Pancreas (tissue), 10 donors: ENCODE results near the gene RBM20. TPM values are rescaled to one million over a fixed set of nuclear protein-coding genes. Genes with fewer than 3 reads are reported as not detected.

ENCODE experiments used
- ATAC-seq, 4 donors: fragments of 200-7000 bp; cut with Tn5 transposase; one replicate each; pipeline versions ENCODE4 v1.8.0 to v1.9.1; 2020; ENCODE audit warnings: mild to moderate bottlenecking in 4 of 4, moderate library complexity in 4 of 4
- DNase-seq, 6 donors: peaks; one replicate each; pipeline ENCODE4 v3.0.0-alpha.2; 2020
- FAIRE-seq: peaks from 2 replicates; lab custom pipeline; 2012; peaks lifted over from hg19 to GRCh38; lab: Jason Lieb, UNC
- H3K27ac ChIP-seq, 4 donors: fragments of 200-600 bp; sonication (generic); 1 replicate in 3 of 4; 2 replicates in 1 of 4; pipeline versions ENCODE4 v1.5.0 to v1.8.0; 2020
- H3K27me3 ChIP-seq, 4 donors: fragments of 200-600 bp; one replicate each; pipeline ENCODE4 v1.8.0; 2021
- H3K36me3 ChIP-seq, 3 donors: fragments of 200-600 bp; sonication (generic) in 1 of 3; one replicate each; pipeline versions ENCODE4 v1.5.0 to v1.8.0; 2020 to 2021
- H3K4me1 ChIP-seq, 3 donors: fragments of 200-600 bp; one replicate each; pipeline ENCODE4 v1.8.0; 2021
- H3K4me3 ChIP-seq, 4 donors: fragments of 200-600 bp; sonication (generic) in 2 of 4; one replicate each; pipeline versions ENCODE4 v1.5.0 to v1.8.0; 2020 to 2021
- H3K9me3 ChIP-seq, 4 donors: fragments of 200-600 bp; one replicate each; pipeline ENCODE4 v1.8.0; 2021
- CTCF ChIP-seq, 4 donors: fragments of 200-600 bp; sonication (generic) in 3 of 4; IDR thresholded peaks; one replicate each; pipeline versions ENCODE4 v1.5.0 to v1.8.0; 2021; ENCODE audit warnings: antibody characterized with exemption in 4 of 4
- WGBS, 2 donors: extraction: QIAGEN DNeasy Blood & Tissue Kit; methylation state at CpG; one replicate each; pipeline ENCODE4 v1.1.7; 2013; 5-methylcytosine and 5-hydroxymethylcytosine counted together
- intact Hi-C, 3 donors: fragments of 100-400 bp; cut with DNase I; formaldehyde crosslinking; loops; one replicate each; pipeline versions ENCODE4 v1.11.1 to v1.14.2; 2022
- polyA plus RNA-seq, 2 donors: library from polyadenylated mRNA; stranded (reverse); fragments of 200-250 nt; gene quantifications; one replicate each; pipeline ENCODE4 v1.2.3, GENCODE V29; 2013
- total RNA-seq, 6 donors: library from RNA; stranded (reverse); fragmentation: NEBNext Ultra II Directional in 4 of 6; extraction: Animal tissue kit (Norgen Biotek cat#: 25700) in 4 of 6; gene quantifications; one replicate each; pipeline versions ENCODE4 v1.2.1 to v1.2.4, GENCODE V29; 2021 to 2023
- donor health status: healthy with polysubstance abuse.
- donor health status: DM: no; HTN: no; CAD: no; lungs with moderate emphysema.
- donor health status: DM: no; HTN: no; CAD: no.
- donor health status: control.
- donor health status: control.
- donor health status: Bipolar disorder and iron deficiency.
- donor health status: DM: yes; HTN: yes; CAD: no.
- donor health status: DM: no; HTN: no; CAD: no.
- donor health status: DM: no; HTN: no; CAD: no.
- donor health status: DM: yes; HTN: yes; CAD: no.

The RBM20 gene
- total and polyA plus RNA-seq, 8 donors = 0.79 to 23.6 (median 3.7) TPM

DNA sequence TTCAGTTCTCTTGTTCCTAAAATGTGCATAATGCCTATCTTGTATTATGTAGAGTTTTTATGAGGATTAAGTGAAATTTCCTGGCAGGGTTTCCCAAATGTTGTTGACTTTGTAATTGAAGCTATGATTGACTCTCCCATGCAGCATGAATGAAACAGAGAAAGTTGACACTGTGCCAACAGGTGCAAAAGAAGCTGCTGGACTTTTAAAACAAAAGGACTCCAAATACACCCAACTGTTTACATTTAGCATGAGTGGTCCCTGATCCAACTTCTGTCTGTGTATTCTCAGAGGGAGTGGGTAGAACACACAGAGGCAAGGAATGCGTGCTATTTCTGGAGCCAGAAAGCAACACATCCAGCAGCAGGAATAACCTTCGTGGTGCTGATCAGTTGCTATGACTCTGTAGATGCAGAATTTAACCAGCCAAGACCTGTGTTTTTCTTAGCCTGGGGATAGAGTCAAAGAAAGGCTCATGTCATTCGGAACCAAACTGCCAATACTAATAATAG lies 14.4 kb upstream of the RBM20 start:
- Histone ChIP-seq H3K4me3 (no peak overlapping the region), H3K36me3 (no peaks in the 10 kb centered on the region), H3K9me3 (no peaks in the 10 kb centered on the region), H3K27ac (no peak overlapping the region), H3K4me1 (peaks cover 0 to 5% (median 0%) of the 10 kb centered on the region in 3 donors), H3K27me3 (no peaks in the 10 kb centered on the region)
- ATAC-seq (peak; percentile 56 to 77 (median 73)), FAIRE-seq (no peak), DNase-seq (no peak)
- no peak for TF ChIP-seq CTCF (IDR thresholded peaks at IDR 0.05)
- intact Hi-C loops = no loop called here
- WGBS, 2 donors = 47 to 59% methylated on average over 3 of the region's 3 CpGs

DNA sequence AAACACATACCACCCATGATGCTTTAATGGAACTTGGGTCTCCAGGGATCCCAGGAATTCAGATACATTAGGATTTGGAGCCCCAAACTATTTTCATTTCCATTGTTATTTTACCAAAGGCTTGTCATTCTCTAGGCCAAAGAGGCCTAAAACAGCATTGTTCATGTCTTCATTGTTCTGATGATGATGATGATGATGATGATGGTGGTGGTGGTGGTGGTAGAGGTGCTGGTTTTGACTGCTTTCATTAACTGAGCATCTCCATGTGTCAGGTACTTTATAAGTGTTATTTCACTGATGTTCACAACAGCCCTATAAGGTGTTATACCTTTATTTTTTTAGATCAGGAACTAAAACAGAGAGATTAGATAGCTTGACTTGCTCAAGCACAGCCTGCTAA lies 12.2 kb upstream of the RBM20 start:
- Histone ChIP-seq H3K27ac (no peak overlapping the region), H3K27me3 (no peaks in the 10 kb centered on the region), H3K9me3 (no peaks in the 10 kb centered on the region), H3K36me3 (no peaks in the 10 kb centered on the region), H3K4me3 (no peak overlapping the region), H3K4me1 (peaks cover 0 to 5% (median 0%) of the 10 kb centered on the region in 3 donors)
- TF ChIP-seq CTCF (IDR thresholded peaks at IDR 0.05) = no peak
- intact Hi-C loops = no loop called here
- DNase-seq = no peak
- no peak for ATAC-seq
- FAIRE-seq = no peak

GRCh38 chr10:110632591-110633215 lies 11.4 kb upstream of the RBM20 start:
- ATAC-seq = no peak
- no peaks in the 10 kb centered on the region for H3K9me3 ChIP-seq
- FAIRE-seq = no peak
- no peak overlapping the region for H3K27ac ChIP-seq
- no peak for TF ChIP-seq CTCF (IDR thresholded peaks at IDR 0.05)
- H3K27me3 ChIP-seq = no peaks in the 10 kb centered on the region
- H3K4me3 ChIP-seq = no peak overlapping the region
- peaks cover 0 to 5% (median 0%) of the 10 kb centered on the region in 3 donors for H3K4me1 ChIP-seq
- H3K36me3 ChIP-seq = no peaks in the 10 kb centered on the region
- no peak for DNase-seq
- intact Hi-C loops = no loop called here
- 91 to 100% methylated on average over 1 of the region's 1 CpG for WGBS, 2 donors

DNA sequence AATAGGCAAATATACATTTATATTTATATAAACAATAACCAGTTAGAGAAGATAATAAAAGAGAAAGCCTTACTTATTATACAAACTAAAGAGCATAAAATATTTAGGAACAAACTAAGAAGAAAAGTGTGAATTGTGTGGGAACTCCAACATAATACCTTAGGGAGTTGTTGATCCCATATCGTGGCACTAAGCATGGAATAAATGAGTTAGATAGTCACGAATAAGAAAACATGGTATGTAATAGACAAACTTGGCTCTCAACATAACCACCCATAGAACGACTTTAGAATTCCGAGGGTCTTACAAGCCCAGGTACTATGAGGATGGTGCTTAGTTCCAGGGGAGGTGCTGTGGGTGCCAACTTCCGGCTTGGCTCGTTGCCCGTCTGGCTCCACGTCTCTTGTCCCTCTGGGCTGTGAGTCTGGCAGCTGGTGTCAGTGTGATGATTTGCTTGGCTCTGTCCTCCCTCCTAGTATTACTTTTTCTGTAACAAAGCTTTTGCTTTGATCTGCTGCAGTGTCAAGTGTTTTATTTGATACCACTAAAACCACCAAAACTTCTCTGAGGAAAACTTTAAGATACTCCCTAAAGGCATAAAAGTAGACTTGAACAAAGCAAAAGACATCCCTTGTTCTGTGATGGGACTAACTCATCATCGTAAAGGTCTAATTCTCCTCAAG lies 9.5 kb upstream of the RBM20 start:
- Histone ChIP-seq H3K9me3 (no peaks in the 10 kb centered on the region), H3K4me1 (peaks cover 0 to 3% (median 0%) of the 10 kb centered on the region in 3 donors), H3K27me3 (no peaks in the 10 kb centered on the region), H3K36me3 (no peaks in the 10 kb centered on the region), H3K4me3 (no peak overlapping the region), H3K27ac (no peak overlapping the region)
- TF ChIP-seq CTCF (IDR thresholded peaks at IDR 0.05) = no peak
- peak; percentile 86 for FAIRE-seq
- 33 to 43% methylated on average over 9 of the region's 9 CpGs for WGBS, 2 donors
- peak in 5 of 6 donors; percentile 18 to 82 (median 59) for DNase-seq
- intact Hi-C loops = no loop called here
- peak in 2 of 4 donors; percentile 61 to 71 for ATAC-seq

- 98 to 100% methylated on average over 2 of the region's 2 CpGs for WGBS, 2 donors
These were observed 7.6 kb upstream of the RBM20 start for GRCh38 chr10:110636572-110636931.

More at GRCh38 chr10:110636572-110636931, 7.6 kb upstream of the RBM20 start:
- Histone ChIP-seq H3K4me1 (no peaks in the 10 kb centered on the region), H3K36me3 (no peaks in the 10 kb centered on the region), H3K27me3 (peaks cover 0 to under 1% (median 0%) of the 10 kb centered on the region in 4 donors), H3K9me3 (no peaks in the 10 kb centered on the region), H3K27ac (no peak overlapping the region), H3K4me3 (no peak overlapping the region)
- FAIRE-seq (no peak), DNase-seq (no peak), ATAC-seq (no peak)
- TF ChIP-seq CTCF (IDR thresholded peaks at IDR 0.05) = no peak
- intact Hi-C loops = no loop called here
